NOMO-1 (cell line): ENCODE measurements around the gene NAP1L1.

ENCODE experiments used
- DNase-seq, 2 experiments: peaks; one replicate each; lab custom pipeline; 2025; ENCODE audit not compliant: unreplicated experiment in 2 of 2; lab: John Stamatoyannopoulos, UW

NAP1L1 gene

DNA sequence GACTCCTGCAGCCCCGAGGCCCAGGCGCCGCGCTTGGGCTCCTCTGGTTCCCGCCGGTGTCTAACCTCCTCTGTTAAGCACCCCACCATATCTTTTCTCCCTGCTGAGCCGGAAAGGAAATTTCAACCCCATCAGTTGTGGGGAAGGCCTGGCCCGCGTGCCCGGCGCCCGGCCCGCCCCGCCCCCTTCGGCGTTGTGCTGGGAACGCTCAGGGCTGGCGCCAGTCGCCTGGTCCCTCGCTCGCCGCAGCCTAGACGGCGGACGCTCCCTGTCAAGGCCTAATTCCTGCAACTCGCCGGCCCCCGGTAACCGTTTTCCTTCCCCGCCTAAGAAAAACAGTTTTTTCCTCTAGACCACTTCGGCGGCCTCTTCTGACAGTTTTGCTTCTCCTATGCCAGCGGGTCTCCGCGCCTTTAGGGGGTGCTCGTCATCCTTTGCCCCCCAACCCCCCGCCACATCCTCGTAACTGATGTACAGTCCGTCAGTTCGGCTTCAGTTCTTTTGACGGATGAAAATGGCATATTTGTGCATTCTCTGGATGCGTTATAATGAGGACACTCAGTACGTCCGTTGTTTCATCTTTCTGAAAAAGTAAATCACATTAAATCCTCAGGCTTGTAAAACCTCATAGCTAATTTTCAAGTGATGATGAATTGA, 506 bp upstream of the NAP1L1 start:
- peak; percentile 73 to 84 for DNase-seq

DNA sequence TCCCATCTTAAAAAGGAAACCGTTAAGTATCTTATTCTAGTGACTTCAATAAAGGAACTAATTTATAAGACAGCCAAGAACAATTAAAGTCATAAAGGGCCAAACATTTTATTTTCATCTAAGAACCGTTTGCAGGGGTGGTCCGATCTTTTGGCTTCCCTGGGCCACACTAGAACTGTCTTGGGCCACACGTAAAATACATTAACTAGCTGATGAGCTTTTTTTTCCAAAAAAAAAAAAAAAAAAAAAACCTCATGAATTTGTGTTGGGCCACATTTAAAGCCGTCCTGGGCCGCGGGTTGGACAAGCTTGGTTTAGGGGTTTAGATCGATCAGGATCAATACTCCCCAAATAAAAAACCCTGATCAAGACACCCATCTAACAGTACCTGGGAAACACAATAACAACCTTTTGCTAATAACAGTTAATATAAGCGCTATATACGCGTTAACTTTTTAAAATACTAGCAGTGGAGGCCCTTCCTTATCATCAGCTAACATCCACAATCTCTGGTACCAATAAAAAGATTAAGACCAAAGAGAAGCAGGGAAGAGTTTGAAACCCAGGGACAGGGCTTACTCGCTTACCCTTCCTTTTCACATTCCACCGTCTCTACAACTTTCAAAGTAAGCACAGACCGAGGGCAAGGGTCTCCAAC, 1.1 kb downstream of the NAP1L1 start:
- DNase-seq = no peak

DNA sequence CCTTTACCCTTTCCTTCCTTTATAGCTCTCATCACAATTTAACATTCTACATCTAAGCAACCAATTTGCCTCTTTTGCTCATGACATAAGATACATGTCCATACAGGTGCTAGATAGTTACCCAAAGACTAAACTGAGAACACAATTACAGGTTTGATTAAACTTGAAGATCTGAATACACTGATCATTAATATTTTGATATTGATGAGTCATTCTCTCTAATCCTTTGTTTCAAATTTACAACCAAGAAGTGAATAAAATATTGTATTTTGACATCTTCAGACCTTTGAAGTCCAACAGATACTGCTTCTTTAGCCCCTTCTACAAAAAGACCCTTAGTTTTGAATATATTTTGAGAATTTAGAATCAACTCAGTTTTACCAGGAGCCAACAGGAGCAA, 2.6 kb downstream of the NAP1L1 start:
- no peak for DNase-seq

DNA sequence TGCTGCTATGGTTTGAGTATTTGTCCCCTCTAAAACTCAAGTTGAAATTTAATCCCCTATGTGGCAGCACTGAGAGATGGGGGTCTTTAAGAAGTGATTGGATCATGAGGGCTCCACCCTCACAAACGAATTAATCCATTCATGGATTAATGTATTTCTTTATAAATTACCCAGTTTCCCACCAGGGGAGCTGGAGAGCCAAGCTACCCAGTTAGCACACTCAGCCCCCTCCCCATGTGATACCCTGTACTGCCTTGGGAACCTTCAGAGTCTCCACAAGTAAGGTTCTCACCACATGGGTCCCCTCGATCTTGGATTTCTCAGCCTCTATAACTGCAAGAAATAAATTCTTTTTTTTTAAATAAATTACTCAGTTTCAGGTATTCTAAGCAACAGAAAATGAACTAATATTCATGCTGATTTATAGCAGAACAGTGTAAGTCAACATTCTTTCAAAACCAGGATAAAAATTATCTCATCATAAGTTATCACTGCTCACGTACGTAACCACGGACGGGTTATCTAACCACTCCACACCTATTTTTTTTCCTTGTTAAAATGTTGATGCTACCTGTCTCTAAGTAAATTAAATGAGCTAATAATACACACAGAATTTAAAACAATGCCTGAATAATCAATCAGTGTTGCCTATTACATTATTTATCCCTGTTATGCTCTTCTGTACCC, 3.6 kb downstream of the NAP1L1 start:
- no peak for DNase-seq

DNA sequence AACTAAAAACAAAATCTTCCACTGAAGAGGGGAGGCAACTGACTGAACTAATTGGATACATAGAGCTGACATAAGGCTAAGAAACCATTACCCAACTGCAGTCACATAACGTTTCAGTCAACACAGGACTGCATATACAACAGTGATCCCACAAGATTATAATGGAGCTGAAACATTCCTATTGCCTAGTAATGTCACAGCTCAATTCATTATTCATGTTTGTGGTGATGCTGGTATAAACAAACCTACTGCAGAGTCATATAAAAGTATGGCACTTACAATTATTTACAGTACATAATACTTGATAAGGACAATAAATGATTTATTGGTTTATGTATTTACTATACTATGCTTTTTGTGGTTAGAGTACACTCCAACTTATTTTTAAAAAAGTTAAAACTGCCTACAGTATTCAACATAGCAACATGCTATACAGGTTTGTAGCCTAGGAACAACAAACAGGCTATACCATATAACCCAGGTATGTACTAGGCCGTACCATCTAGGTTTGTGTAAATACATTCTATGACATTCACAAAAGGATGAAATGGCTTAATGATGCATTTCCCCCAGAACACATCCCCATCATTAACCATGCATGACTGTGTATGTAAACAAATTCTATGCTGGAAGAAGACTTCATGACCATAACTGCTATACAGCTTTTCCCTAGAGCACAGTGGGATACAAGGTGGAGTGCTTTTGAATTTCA, 4.3 kb downstream of the NAP1L1 start:
- DNase-seq = no peak

DNA sequence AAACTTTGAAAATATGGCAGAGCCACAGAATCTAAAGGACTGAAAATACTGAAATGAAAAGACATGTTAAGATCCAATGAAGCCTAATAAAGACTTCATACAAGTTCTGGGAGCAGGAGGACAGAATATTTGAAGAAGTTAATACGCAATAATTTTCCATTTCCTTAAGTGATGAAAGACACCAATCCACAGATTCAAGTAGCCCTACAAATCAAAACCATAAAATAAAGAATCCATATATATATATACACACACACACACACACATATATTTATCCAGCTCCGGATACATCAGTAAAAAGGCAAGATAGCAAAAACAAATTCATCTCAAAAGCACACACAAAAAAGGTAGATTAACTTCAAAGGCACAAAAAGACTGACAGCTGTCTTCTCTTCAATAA, 5.7 kb downstream of the NAP1L1 start:
- no peak for DNase-seq

DNA sequence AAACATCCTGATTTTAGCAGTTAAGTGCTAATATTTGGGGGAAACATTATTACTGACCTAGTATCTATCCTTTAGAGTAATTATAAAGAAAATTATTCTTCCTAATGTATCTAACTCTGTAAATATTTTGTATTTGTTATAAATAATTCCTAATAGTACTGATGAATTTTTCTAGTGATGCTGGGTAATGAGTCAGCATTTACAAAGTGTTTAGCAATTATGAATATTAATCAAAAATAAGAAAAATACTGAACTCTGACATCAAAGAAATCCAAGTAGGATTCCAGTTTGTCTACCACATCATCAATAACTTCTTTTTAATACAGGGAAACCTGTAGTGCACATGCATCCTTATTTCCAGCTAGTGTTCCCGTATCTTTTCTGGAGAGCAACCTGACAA, 9.0 kb downstream of the NAP1L1 start:
- DNase-seq = no peak

DNA sequence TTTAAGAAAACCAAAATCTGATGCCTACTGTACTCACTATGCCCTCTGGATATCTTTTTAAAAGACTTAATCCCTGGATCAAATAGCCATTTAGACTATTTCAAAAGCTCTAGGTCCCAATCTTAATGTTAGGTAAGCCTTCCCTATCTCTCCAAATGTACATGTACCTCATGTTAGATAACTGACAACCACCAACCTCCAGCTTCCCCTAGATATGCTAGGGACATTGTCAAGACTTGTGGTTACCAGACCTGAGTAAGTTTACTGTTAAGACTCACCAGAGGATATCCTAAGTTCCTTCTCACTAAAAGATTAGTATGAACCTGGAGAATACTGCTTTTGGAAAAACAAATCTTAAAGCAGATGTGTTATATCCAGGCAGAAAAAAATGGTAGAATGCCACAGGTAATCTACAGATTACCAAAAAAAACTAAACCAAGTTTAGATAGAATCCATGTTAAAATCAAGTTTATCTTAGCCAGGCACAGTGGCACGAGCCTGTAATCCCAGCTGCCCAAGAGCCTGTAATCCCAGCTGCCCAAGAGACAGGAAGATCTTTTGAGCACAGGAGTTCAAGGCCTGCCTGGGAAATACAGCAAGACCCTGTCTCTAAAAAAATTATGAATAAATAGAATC, 9.7 kb downstream of the NAP1L1 start:
- no peak for DNase-seq

DNA sequence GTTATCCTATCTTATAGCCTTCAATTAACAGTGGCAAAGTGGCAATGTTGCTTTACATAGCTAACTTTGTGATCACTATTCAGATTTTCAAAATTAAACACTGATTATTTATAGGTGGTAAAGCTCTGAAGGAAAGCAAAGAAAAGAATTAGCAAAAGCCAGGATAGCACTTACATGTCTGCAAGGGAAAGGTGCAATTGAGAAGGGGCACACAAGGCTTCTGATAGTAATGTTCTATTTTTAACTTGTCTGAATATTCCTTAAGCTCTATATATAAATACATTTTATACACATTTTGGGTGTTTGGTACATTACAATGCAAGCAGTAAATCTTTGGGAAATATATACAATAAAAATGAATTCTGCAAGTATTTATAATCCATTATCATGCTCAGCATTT, 10.9 kb downstream of the NAP1L1 start:
- no peak for DNase-seq

DNA sequence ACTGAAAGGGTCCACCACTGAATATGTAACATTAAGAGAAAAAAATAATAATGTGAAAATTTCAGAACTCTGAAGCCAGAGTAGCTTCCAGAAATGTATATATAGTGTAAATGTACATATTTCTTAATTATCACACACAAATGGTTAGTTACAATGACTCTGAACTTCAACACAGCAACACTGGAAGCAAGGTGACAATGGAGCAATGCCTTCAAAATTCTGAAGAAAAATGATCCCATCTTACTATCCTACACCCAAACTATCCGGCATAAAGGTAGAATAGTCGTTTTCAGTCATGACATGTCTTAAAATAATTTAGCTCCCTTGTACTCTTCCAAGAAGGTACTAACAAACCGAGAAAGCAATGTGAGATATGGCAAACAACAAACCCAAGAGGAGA, 11.9 kb downstream of the NAP1L1 start:
- no peak for DNase-seq

DNA sequence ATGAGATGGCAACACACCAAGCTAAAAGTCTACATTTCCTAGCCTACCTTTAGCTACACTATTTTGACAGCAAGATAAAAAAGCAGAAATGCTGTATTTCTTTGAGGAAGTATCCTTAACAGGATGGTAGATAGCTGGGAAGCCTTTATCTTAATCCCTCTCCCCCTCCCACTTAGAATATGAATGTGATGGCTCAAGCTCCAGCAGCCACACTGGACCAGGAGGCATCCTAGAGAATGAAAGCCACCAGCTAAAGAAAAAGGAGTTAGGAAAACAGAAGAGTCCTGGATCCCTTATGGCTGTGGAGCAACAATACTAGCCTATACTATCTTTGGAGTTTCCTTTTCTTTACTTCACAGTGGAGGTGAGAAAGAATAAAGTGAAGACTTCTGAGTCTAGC, 15.1 kb downstream of the NAP1L1 start:
- no peak for DNase-seq

DNA sequence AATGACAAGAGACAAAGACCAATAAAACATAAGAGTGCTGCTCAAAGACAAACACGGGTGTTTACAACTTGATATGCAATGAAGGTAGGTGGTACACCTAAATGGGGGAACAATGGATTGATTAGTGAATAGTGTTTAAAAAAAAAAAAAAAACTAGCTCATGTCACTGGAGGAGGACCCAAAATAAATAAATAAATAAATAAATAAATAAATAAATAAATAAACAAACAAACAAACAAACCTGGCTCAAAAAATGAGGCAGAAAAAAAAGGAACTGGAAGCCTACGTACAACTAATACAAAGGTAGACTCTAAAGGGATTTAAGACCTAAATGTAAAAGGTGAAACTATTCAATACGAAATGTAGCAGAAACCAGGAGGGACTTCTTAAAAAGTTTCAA, 18.6 kb downstream of the NAP1L1 start:
- DNase-seq = no peak

DNA sequence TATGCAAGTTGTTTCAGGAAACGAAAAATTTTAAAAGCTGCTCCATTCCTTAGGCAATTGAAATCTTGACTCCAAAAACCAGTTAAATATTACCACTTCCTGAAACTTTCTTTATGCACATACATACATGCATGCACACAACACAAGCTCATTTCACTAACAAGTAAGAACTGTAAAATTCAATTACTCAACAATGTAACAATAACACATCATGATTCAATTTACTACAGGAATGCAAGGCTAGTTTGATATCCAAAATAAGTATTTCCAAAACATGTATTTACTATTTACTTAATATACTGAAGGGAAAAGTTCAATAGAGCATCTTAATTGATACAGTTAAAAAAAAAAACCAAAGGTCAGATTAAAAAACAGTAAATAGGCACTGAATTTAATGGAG, 19.6 kb downstream of the NAP1L1 start:
- DNase-seq = no peak

DNA sequence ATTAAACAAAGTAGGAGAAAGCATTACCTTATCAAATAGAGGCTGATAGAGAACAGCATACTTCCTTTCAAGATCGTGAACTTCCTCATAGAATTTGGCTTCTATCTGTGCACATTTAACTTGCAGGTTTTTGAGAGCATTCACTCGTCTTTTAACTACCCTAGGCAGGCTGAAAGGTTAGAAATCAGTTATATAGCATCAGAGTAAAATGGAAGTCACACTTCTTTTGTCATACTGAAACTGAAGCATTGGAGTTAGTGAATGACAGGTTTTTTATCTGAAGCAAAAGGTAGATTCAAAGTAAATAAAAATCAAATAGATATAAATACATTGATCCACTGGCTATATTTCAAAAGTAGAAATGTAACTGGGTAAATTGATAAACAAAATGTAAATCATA, 24.4 kb downstream of the NAP1L1 start:
- DNase-seq = no peak

DNA sequence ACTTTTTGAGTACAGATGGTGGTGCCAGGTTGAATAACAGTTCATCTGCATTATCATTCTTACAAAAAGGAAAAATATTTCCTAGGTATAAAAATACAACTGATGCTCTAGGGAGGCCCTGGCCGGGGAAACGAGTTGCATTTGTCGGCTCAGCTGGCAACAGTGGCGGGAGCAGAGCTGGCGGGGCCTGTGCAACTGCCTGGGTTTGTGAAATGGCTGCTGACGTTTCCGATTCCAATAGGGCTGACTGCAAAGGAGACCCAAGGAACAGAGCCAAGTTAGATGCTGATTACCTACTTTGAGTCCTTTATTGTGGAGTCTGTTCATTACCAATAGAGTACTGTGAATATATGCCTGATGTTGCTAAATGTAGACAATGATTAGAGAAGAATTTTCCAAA, 27.2 kb downstream of the NAP1L1 start:
- DNase-seq = no peak

DNA sequence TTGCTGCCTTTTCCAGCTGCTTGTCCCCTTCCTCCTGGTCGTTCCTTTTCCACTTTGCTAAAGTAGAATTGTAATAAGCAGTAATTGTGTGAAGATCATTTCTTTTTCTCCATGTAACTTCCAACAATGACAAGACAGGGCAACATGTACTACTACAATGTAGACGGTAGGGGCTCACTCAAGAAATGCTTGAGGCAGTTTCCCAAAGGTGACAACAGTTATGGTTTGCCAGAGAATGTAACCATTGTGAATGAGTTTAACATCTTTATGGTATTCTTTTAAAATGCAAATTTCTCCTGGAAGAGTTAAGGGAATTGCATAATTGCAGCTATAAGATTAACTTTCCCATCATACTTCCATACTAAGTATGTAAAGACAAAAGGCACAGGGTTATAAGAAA, 29.1 kb downstream of the NAP1L1 start:
- DNase-seq = no peak

DNA sequence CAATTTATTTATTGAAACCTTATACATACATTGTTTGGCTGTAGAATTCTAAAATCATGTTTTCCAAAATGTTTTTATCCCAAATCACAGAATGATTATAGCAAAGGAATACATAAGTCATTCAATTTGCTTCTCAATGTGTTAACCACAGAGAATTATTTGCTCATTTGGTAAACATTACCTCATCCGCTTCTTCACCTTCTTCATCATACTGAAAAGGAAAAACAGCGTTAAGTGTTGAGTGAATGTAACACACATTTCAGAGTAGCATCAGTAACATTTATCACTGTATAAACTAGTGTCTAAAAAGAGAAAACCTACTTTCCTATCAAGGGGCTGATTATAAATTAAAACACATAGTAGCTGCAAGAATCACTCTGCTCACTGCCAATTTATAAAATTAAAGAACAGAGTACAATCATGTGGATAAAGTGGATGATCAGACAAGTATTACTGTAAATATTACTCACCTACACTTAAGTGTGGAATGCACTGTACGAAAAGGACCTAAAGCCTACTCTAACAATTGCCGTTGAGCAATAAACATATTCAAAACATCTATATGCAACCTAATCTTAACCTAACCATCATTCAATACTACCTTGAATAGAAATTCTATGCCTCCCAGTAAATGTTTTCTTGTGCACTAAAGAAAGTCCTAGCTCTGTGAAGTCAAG, 34.8 kb downstream of the NAP1L1 start:
- DNase-seq = no peak

DNA sequence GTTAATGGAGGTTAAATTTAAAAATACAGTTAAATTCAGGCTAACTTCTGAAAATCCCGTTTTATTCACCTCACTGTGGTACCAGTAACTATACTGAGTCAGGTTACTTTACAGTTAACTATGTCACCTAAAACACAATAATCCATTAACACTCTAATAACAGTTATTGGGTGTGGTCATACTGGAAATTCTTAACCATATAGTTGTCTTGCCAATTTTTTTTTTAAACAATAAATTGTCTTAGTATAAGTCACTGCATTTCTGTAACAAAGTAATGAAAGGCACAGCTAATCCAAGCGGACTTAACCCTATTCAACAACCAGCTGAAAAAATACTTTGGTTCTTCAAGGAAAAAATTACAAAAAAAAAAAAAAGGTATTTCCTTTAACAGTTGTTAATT, 36.7 kb downstream of the NAP1L1 start:
- no peak for DNase-seq

DNA sequence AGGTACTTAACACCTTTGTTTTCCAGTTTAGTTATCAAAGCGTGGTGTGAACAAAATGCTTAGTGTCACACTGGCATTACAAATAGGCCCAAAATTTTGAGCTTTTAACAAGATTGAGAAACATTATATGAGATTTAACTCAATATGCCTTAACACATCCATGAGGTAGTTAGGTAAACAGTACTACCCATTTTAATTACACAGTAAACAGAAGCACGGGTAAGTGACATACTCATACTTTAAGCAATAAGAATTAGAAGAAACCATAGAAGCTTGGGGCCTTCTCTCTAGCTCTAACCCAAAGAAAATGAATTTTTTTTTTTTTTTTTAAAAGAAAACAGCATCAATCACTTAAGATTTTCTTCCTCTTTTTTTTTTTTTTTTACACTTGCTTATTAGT, 37.4 kb downstream of the NAP1L1 start:
- DNase-seq = no peak

DNA sequence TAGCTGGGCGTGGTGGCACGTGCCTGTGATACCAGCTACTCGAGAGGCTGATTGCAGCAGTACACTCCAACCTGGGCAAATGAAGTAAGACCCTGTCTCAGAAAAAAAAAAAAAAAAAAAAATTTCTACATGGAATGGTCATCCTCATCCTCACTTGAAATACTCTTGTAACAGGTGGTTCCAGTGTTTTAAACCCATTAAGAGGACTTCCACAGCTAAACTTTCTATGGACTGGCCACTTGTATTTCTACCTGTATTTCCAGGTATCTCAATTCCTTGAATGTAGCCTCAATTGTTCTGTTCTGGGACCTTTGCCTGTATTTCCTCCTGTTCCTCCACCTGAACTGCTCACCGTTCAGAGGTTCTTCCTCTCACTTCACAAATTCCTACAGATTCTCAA, 41.1 kb downstream of the NAP1L1 start:
- DNase-seq = no peak

DNA sequence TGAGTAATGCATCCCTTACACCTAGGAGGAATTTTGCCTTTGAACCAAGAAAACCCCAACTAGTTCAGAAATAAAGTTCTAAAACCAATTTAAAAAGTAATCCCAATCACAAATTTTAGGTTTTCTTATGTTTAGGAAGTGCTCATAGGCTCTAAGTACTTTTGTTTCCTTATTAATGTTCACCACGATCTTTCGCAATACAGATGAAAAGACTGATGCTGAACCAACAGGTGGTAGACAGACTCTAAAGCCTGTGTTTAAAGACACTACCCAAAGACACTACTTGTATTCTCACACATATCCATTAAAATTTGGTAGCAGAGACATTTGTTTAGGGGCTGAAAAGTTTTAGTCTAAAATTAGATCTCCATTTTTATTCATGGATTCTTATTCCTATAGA, 42.3 kb downstream of the NAP1L1 start:
- peak in 1 of 2 experiments; percentile 29 for DNase-seq
